ENCODE results near the gene CSGALNACT2. TPM values are rescaled to one million over a fixed set of nuclear protein-coding genes. Genes with fewer than 3 reads are reported as not detected.

CSGALNACT2 gene
- total RNA-seq, 2 donors from 2014 or later = 51.3 to 55.2 TPM

DNA sequence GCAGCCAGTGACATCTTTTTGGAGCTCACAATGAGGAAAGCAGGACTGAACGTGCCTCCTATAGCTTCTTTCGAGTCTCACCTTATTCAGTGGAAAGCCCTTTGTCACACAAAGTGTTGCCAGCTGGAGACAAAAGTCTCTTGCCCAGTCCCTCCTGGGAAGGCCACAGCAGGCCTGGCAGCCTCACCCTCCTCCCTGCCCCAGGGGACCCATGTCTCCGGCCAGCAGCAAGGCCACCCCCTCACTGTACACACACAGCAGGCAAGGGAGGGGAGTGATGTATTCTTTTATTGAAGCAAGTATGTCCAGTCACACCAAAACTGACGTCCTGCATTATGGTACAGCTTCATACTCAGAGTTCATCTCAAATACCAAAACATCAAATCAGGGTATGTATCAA lies 56.0 kb downstream of the CSGALNACT2 start:
- Mint-ChIP-seq H3K4me3 (no peak overlapping the region), H3K4me1 (ENCODE audit: low read depth) (peaks cover 4% of the 10 kb centered on the region), H3K27ac (peak overlapping the region; percentile 10), H3K27me3 (ENCODE audit: low read depth) (no peaks in the 10 kb centered on the region), H3K36me3 (ENCODE audit: insufficient read depth in 2 of 2) (no peaks in the 10 kb centered on the region), H3K9me3 (no peaks in the 10 kb centered on the region)
- no peak for DNase-seq
- no peak for ATAC-seq (replicated peaks in 1 of 2)

DNA sequence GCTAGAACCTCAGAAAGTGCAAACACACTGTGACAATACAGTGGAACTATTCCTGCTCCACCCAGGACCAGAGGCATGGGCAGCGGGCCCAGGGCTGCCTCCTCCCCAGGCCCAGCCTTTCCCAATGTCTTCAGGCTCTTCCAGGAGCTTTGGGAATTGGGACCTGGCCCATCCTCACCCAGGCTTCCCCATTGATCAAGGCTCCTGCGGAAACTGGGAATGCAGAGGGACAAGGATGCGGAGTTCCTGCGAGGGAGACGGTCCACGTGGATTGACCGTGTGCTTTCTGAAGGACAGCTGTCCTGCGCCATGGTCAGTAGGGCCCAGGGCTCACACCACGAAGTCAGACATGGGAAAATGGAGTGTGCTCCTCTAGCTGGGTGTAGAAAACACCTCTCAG lies 56.6 kb downstream of the CSGALNACT2 start:
- H3K27me3 Mint-ChIP-seq (ENCODE audit: low read depth) = no peaks in the 10 kb centered on the region
- ATAC-seq (replicated peaks in 1 of 2) (no peak), DNase-seq (no peak)
- no peak overlapping the region for H3K27ac Mint-ChIP-seq
- no peaks in the 10 kb centered on the region for H3K36me3 Mint-ChIP-seq (ENCODE audit: insufficient read depth in 2 of 2)
- no peak overlapping the region for H3K4me3 Mint-ChIP-seq
- peaks cover 4% of the 10 kb centered on the region for H3K4me1 Mint-ChIP-seq (ENCODE audit: low read depth)
- H3K9me3 Mint-ChIP-seq = no peaks in the 10 kb centered on the region

DNA sequence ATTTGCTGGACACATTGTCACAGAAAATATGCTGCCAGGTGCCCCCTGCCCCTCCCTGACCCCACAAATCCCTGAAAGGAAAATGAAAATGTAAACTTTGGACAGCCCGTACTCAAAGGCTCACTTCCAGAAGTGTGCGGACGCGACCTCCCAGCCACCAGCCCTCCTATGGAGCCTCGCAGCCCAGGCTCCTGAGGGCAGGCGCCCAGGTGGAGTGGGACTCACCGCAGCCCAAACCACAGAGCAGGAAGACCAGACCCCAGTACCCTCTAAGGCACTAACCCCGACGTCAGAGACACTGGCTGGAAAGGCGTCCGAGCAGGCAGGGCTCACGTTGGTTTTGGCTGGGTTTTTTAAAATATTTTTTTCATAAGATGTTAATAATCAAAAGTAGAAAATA lies 57.3 kb downstream of the CSGALNACT2 start:
- DNase-seq (no peak), ATAC-seq (replicated peaks in 1 of 2) (no peak)
- H3K36me3 Mint-ChIP-seq (ENCODE audit: insufficient read depth in 2 of 2) = no peaks in the 10 kb centered on the region
- H3K27me3 Mint-ChIP-seq (ENCODE audit: low read depth) = no peaks in the 10 kb centered on the region
- H3K9me3 Mint-ChIP-seq = no peaks in the 10 kb centered on the region
- no peak overlapping the region for H3K4me3 Mint-ChIP-seq
- H3K27ac Mint-ChIP-seq = no peak overlapping the region
- peaks cover 4% of the 10 kb centered on the region for H3K4me1 Mint-ChIP-seq (ENCODE audit: low read depth)

DNA sequence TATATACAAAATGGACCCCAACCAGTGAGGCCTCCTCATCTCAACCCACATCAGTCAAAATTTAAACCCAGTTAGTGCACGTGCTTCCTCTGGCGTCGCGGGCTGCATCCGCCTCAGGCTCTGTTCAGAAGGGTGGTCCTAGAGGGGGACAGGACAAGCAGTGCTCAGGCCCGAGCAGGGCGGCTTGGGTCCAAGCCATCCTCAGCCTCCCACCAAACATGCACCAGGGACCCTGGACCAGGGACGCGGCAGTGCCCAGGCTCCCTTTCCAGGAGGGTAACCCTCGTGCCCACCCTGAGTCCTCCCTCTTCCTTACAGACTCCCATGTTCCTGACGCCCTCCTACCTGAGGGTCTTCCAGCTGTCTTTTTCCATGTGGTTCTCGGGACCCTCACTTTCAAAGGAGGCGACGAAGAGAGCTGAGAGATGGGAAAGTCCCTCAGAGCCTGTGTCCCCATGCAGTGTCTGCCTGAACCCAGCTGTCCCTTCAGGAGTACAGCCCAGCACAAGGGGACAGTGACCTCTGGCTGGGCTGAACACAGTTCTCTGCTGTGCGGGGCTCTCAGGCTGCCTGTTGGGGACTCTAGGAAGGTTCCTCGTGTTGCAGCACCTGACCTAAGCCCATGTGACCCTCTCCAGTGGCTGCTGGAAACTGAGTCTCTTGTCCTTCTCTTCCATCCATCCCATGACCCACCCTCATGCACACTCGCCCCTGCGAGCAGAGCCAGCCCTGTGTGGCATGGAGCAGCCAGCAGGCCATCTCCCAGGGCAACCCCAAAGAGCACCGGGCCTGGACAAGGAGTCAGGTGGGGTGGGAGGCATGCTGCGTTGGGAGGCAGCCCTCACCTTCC lies 58.1 kb downstream of the CSGALNACT2 start:
- Mint-ChIP-seq H3K27ac (no peak overlapping the region), H3K4me3 (no peak overlapping the region), H3K27me3 (ENCODE audit: low read depth) (no peaks in the 10 kb centered on the region), H3K4me1 (ENCODE audit: low read depth) (peaks cover 4% of the 10 kb centered on the region), H3K36me3 (ENCODE audit: insufficient read depth in 2 of 2) (no peaks in the 10 kb centered on the region), H3K9me3 (no peaks in the 10 kb centered on the region)
- no peak for DNase-seq
- no peak for ATAC-seq (replicated peaks in 1 of 2)

DNA sequence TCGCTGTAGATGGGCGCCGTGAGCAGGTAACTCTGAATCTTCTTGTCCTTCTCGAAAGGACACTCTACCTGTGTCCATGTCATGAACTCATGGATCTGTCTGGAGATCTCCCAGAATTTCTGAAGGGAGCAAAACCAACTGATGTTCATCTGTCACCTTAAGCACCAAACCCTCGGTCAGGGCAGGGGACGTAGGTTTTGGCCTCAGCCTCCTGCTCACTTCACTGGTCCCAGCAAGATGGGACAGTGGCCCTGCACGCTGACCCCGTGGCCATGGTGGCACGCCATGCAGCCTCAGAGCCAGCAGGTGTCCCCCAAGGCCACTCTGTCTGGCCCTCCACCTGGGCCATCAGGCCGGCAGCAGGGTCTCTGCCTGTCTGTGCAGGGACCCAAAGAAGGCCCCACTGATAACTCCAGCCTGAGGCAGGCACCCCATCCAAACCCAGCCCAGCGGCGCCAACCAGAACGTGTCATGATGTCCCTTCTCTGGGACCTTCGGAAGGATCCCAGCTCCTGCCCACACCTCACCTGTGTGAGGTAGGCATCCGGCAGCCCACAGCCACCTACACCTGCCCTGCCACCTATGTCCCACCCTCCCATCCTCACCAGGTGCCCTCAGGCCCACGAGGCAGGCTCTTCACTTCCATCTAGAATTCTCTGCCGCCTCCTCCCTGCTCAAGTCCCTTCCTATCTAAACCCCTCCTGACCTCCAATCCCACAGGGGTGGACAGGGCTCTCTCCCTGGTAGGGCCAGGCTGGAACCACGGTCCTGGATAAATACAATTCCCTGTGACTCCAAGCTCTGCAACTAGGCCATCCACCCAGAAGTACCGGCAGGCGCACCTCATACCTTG lies 59.0 kb downstream of the CSGALNACT2 start:
- no peak for ATAC-seq (replicated peaks in 1 of 2)

DNA sequence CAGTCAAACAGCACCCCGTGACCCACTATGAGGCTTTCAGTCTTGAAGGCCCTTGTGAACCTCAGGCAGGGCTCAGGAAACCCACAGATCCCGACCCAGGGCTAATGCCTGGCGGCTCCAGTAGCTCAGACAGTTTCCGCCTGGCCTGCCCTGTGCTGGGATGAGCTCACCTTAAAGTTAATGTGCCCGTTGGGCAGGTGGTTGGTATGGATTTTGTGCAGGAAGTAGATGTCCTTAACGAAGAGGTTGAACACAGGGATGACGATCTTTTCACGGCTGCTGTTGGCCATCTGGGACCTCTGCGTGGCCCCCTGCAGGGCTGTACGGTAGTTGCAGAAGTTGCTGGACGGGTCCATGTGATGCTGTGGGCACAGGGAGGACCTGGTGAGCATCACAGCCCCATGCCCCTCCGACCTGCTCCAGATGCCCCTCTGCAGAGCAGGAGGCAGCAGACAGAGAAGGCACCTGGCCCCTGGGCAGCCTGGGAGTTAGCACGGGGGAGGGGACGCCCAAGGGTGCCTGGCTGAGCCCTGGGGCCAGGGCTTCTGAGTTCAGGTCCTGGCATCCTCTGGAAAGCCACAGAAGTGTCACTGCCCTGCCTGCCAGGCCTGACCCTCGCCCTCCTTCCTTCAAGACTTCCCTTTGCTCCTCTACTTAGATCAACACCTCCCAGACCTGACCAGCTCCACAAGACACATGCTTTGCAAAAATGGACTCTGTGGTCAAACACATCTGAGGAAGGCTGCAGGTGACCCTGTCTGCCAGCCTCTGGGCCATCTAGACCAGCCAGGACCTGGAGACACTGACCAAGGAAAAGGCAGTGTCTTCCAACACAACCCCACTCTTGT lies 59.8 kb downstream of the CSGALNACT2 start:
- H3K27ac Mint-ChIP-seq = peak overlapping the region; percentile 32
- H3K4me1 Mint-ChIP-seq (ENCODE audit: low read depth) = peaks cover 7% of the 10 kb centered on the region
- no peaks in the 10 kb centered on the region for H3K9me3 Mint-ChIP-seq
- no peaks in the 10 kb centered on the region for H3K27me3 Mint-ChIP-seq (ENCODE audit: low read depth)
- no peak overlapping the region for H3K4me3 Mint-ChIP-seq
- ATAC-seq (replicated peaks in 1 of 2) = no peak
- no peaks in the 10 kb centered on the region for H3K36me3 Mint-ChIP-seq (ENCODE audit: insufficient read depth in 2 of 2)
- peak; percentile 46 to 50 for DNase-seq

More for the DNA sequence above, 59.0 kb downstream of the CSGALNACT2 start:
- DNase-seq = no peak
- Mint-ChIP-seq H3K4me1 (ENCODE audit: low read depth) (peaks cover 7% of the 10 kb centered on the region), H3K27ac (peak overlapping the region; percentile 6), H3K4me3 (no peak overlapping the region), H3K9me3 (no peaks in the 10 kb centered on the region), H3K36me3 (ENCODE audit: insufficient read depth in 2 of 2) (no peaks in the 10 kb centered on the region), H3K27me3 (ENCODE audit: low read depth) (no peaks in the 10 kb centered on the region)

DNA sequence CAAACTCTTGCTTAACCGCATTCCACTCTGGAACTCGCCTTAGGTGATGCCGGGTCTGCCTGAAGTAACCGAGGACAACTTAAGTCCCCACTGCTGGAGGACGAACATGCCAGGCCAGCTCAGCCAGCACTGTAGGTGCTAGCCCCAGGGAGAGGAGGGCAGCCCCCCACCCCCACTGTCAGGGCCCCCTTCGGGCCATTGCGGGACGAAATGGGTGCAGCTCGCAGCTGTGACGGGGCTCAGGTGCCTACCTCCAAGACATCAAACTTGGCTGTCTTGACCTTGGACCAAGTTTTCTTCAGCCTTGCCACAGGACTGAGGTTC lies 60.4 kb downstream of the CSGALNACT2 start:
- ATAC-seq (replicated peaks in 1 of 2) = no peak
- H3K4me1 Mint-ChIP-seq (ENCODE audit: low read depth) = peaks cover 7% of the 10 kb centered on the region
- H3K27ac Mint-ChIP-seq = no peak overlapping the region
- H3K27me3 Mint-ChIP-seq (ENCODE audit: low read depth) = no peaks in the 10 kb centered on the region
- H3K36me3 Mint-ChIP-seq (ENCODE audit: insufficient read depth in 2 of 2) = no peaks in the 10 kb centered on the region
- no peak for DNase-seq
- H3K9me3 Mint-ChIP-seq = no peaks in the 10 kb centered on the region
- H3K4me3 Mint-ChIP-seq = no peak overlapping the region

DNA sequence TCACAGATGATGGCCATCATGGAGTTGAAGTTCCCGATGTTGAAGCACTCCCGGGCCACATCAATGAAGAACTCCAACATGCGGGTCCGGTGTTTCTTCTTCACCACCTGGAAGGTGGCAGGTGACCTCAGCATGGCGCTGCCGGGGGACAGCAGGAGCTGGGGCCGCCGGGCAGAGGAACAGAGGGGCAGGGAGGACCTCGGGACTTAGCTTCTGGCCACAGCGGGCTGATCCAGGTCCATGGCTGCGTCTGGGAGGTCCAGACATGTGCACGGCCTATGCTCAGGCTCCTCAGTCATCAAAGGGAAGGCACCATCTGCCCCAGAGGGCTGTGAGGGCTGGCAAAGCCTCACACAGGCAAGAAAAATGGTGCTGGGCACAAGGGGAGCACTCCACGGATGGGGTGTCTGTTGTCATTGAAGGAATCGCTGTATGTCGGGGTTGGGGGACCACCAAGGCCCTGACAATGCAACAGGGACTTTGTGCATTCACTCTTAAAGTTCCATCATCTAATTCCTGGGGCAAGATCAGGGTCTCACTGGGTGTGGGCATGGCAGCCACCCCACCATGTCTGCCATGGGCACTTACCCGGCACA lies 60.9 kb downstream of the CSGALNACT2 start:
- ATAC-seq (replicated peaks in 1 of 2) (no peak), DNase-seq (no peak)
- H3K27ac Mint-ChIP-seq = no peak overlapping the region
- H3K4me3 Mint-ChIP-seq = no peak overlapping the region
- H3K27me3 Mint-ChIP-seq (ENCODE audit: low read depth) = no peaks in the 10 kb centered on the region
- H3K4me1 Mint-ChIP-seq (ENCODE audit: low read depth) = peaks cover 7% of the 10 kb centered on the region
- no peaks in the 10 kb centered on the region for H3K36me3 Mint-ChIP-seq (ENCODE audit: insufficient read depth in 2 of 2)
- H3K9me3 Mint-ChIP-seq = no peaks in the 10 kb centered on the region

DNA sequence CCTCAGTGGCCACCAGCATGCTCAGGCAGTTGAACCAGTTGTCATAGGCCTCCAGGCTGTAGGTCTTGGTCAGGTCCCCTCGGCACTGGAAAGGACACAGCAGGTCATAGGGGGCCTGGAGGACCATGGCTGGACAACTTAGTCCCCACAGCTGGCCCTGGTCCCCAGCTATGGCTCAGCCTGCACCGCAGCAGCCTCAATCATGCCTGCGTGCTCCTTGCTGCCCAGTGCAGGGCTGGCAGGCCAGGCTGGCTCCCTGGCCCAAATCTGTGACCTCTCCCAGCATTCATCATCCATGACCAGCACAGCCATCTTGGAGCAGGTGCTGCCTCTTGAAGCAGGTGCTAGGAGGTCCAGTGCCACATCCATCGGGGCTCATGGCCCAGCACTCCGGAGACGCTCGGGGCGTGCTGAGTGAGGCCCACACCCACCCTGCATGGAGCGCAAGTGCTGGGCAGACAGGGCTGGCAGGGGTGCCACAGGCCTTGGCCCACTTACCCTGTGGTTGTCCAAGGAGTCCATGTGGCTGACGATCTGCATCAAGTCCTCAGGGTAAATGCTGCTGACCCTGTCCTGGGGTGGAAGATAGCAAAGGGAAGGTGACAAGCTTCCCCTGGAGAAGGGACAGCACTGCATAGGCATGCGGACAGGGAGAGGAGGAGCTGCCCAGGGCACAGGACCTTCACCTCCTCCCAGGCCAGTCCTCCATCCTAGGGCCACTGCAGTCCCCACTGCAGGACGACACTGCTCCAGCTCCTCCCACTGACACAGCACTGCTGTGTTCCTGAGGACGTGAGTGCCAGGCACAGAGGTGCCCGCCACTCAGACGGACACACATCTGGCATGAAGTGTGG lies 61.7 kb downstream of the CSGALNACT2 start:
- Mint-ChIP-seq H3K9me3 (no peaks in the 10 kb centered on the region), H3K27me3 (ENCODE audit: low read depth) (no peaks in the 10 kb centered on the region), H3K27ac (no peak overlapping the region), H3K4me1 (ENCODE audit: low read depth) (peaks cover 7% of the 10 kb centered on the region), H3K36me3 (ENCODE audit: insufficient read depth in 2 of 2) (no peaks in the 10 kb centered on the region), H3K4me3 (no peak overlapping the region)
- DNase-seq (no peak), ATAC-seq (replicated peaks in 1 of 2) (no peak)

DNA sequence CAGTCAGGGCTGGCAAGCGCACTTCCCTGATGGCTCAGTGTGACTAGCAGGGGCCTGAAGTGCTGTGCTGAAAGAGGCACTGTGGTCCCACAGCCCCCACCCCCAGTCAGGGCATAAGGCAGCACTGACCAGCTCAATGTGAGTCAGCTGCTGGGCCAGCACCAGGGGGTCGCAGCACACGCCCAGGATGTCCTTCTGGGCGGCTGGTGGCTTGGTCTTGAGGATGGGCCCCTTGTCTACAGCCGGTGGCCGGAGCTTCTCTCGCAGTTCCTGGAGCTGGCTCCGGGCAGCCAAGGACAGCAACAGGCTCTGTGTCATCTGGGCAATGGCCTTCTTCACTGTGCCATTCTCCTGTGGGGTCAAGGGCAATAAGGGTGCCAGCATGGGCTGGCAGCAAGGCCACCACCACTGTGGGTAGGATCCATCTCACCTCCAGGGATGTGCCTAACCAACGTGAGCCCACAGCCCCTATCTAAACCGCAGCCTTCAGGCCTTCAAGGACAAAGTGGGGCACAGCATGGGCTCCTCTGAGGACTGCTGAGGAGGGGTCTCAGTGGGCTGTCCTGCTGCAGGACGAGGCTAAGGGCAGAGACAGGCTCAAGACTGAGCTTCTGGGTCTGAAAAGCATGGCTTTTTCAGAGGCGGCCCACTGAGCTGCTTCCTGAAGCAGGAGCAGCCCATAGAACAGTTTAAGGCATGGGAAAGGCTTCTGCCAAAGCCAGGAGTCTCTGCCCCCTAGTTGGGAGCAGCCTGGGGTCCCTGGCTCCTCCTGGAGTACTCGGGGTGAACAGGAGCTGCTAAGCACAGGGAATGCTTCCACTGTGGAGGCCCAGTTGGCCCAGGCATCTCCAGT lies 62.5 kb downstream of the CSGALNACT2 start:
- no peak overlapping the region for H3K27ac Mint-ChIP-seq
- no peak for ATAC-seq (replicated peaks in 1 of 2)
- H3K9me3 Mint-ChIP-seq = no peaks in the 10 kb centered on the region
- peaks cover 13% of the 10 kb centered on the region for H3K4me1 Mint-ChIP-seq (ENCODE audit: low read depth)
- H3K4me3 Mint-ChIP-seq = no peak overlapping the region
- no peaks in the 10 kb centered on the region for H3K36me3 Mint-ChIP-seq (ENCODE audit: insufficient read depth in 2 of 2)
- DNase-seq = no peak
- H3K27me3 Mint-ChIP-seq (ENCODE audit: low read depth) = no peaks in the 10 kb centered on the region

DNA sequence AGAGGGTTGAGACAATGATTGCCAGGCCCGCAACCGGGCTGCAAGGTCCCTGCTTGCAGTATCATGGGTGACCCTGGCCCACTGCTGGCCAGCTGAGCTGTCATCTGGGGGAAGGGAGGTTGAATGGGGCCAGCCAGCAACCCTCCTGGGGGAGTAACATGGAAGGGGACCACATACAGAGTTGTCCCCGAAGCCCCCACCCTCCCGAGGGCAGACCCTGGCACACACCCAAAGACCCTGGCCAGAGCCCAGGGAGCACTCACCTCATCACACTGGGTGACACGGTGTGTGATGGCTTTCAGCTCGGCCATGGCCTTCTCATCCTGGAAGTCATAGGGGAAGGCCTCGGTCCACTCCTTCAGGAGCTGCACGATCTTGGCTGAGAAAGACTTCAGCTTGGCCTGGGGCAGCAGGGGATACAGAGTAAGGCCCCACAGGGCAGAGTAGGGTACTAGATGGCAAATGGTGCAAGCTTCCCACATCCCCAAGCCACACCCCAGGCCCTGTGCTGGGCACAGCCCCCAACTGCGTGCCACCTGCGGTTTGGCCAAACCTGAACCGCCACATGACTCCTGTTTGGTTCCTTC lies 63.4 kb downstream of the CSGALNACT2 start:
- ATAC-seq (replicated peaks in 1 of 2) (no peak), DNase-seq (no peak)
- Mint-ChIP-seq H3K4me3 (peak overlapping the region in 1 of 2 donors; percentile 82), H3K27me3 (ENCODE audit: low read depth) (no peaks in the 10 kb centered on the region), H3K4me1 (ENCODE audit: low read depth) (peaks cover 13% of the 10 kb centered on the region), H3K27ac (no peak overlapping the region), H3K36me3 (ENCODE audit: insufficient read depth in 2 of 2) (no peaks in the 10 kb centered on the region), H3K9me3 (no peaks in the 10 kb centered on the region)
